K562 (cell line): ENCODE results near the gene TRRAP. TPM values are rescaled to one million over a fixed set of nuclear protein-coding genes. Genes with fewer than 3 reads are reported as not detected.
A peak's percentile ranks its signal among the peaks of the same experiment; 100 is the strongest.

Experiments
- ATAC-seq: fragments of 200-7000 bp; cut with Tn5 transposase; 3 replicates; pipeline ENCODE4 v1.9.1; 2020; ENCODE audit warnings: moderate library complexity
- BruUV-seq: library from RNA; stranded (reverse); fragments of 400-500 nt; replicated peaks from 2 replicates; lab custom pipeline; 2021; lab: Mats Ljungman, UMichigan
- CTCF ChIA-PET: fragments of 300-600 bp; formaldehyde crosslinking; extraction: SDS; loops from one replicate; lab custom pipeline; 2021; ENCODE audit warnings: low intra/inter-chr PET ratio; lab: Yijun Ruan, JAX
- POLR2A ChIA-PET: fragments of 300-600, 350-650 bp; sonication (Branson Sonifier 250); formaldehyde crosslinking; extraction: SDS; loops from one replicate; lab custom pipeline; 2021; ENCODE audit warnings: antibody characterized with exemption, inconsistent platforms; lab: Yijun Ruan, JAX
- DNase-seq, 4 experiments: peaks; one replicate each; pipeline versions ENCODE4 v3.0.0 to v3.0.0-alpha.2; 2011 to 2018; ENCODE audit warnings: low spot score in 3 of 4, mixed read lengths in 3 of 4; ENCODE audit errors: extremely low read depth in 1 of 4
- FAIRE-seq: peaks from 2 replicates; lab custom pipeline; 2011; peaks lifted over from hg19 to GRCh38; lab: Jason Lieb, UNC
- H2AFZ ChIP-seq: 2 replicates; pipeline ENCODE4 v1.6.0; 2011; ENCODE audit warnings: low read depth, low read length, control low read depth, inconsistent platforms
- H3K27ac ChIP-seq: fragments of 200-600 bp; 3 replicates; pipeline ENCODE4 v1.8.0; 2011; ENCODE audit warnings: low read depth, mild to moderate bottlenecking, control low read depth, inconsistent platforms, low read length, moderate library complexity, mixed read lengths; ENCODE audit errors: extremely low read depth
- H3K27me3 ChIP-seq, 2 experiments: fragments of 300-600 bp in 1 of 2; 2 replicates in 1 of 2; 3 replicates in 1 of 2; pipeline versions ENCODE4 v1.6.0 to v1.8.0; 2011; ENCODE audit warnings: inconsistent platforms in 2 of 2, low read length in 2 of 2, mild to moderate bottlenecking in 1 of 2, mixed read lengths in 1 of 2, moderate library complexity in 1 of 2; ENCODE audit not compliant: control insufficient read depth in 2 of 2, insufficient read depth in 2 of 2
- H3K36me3 ChIP-seq: fragments of 300-600 bp; 3 replicates; pipeline ENCODE4 v1.8.0; 2011; ENCODE audit warnings: mild to moderate bottlenecking, low read length, inconsistent platforms; ENCODE audit not compliant: control insufficient read depth, insufficient read depth
- H3K4me1 ChIP-seq, 2 experiments: fragments of 200-600 bp in 1 of 2; replicated peaks in 1 of 2; 2 replicates in 1 of 2; 3 replicates in 1 of 2; pipeline versions ENCODE4 v1.5.1 to v1.8.0; 2011; ENCODE audit warnings: inconsistent platforms in 2 of 2, low read length in 2 of 2, mild to moderate bottlenecking in 1 of 2, mixed read lengths in 1 of 2, moderate library complexity in 1 of 2; ENCODE audit not compliant: control insufficient read depth in 2 of 2, insufficient read depth in 2 of 2
- H3K4me2 ChIP-seq: 2 replicates; pipeline ENCODE4 v1.6.1; 2011; ENCODE audit warnings: low read length, control low read depth, inconsistent platforms, mixed read lengths; ENCODE audit not compliant: insufficient read depth
- H3K4me3 ChIP-seq: fragments of 200-600 bp; sonication (generic), shearing (Covaris generic); 2 replicates; pipeline ENCODE4 v1.5.1; 2016; ENCODE audit warnings: control low read depth, inconsistent platforms
- H3K79me2 ChIP-seq: fragments of 200-600 bp; 3 replicates; pipeline ENCODE4 v1.8.0; 2011; ENCODE audit warnings: low read length, inconsistent platforms; ENCODE audit not compliant: control insufficient read depth, insufficient read depth
- H3K9ac ChIP-seq, 2 experiments: 2 replicates each; pipeline versions ENCODE4 v1.6.0 to v1.6.1; 2011; ENCODE audit warnings: low read depth in 2 of 2, low read length in 2 of 2, control low read depth in 1 of 2, inconsistent platforms in 1 of 2, mild to moderate bottlenecking in 1 of 2, mixed read lengths in 1 of 2; ENCODE audit not compliant: insufficient read depth in 1 of 2
- H3K9me1 ChIP-seq: one replicate; pipeline ENCODE4 v1.6.0; 2011; ENCODE audit warnings: inconsistent platforms, mild to moderate bottlenecking, low read length, moderate library complexity; ENCODE audit not compliant: control insufficient read depth, insufficient read depth
- H3K9me3 ChIP-seq: replicated peaks from 2 replicates; pipeline ENCODE4 v1.5.1; 2011; ENCODE audit warnings: low read depth, low read length, inconsistent platforms; ENCODE audit not compliant: control insufficient read depth, insufficient read depth
- H4K20me1 ChIP-seq: replicated peaks from 2 replicates; pipeline ENCODE4 v1.6.1; 2011; ENCODE audit warnings: low read length, inconsistent platforms, mixed read lengths; ENCODE audit not compliant: control insufficient read depth, insufficient read depth
- BCOR ChIP-seq: fragments of 450-650 bp; IDR thresholded peaks from 2 replicates; pipeline ENCODE4 v1.6.1; 2016
- RCOR1 ChIP-seq, 2 experiments: IDR thresholded peaks; 2 replicates each; pipeline ENCODE4 v1.6.1; 2012; ENCODE audit warnings: low read depth in 2 of 2, low read length in 2 of 2, borderline replicate concordance in 1 of 2, improper control_type of control experiment in 1 of 2
- SAFB2 ChIP-seq: fragments of 200-400 bp; formaldehyde crosslinking; IDR thresholded peaks from 2 replicates; pipeline ENCODE4 v1.6.1; 2018; ENCODE audit warnings: borderline replicate concordance, low read length, low read depth, moderate library complexity; ENCODE audit not compliant: severe bottlenecking
- SIN3A ChIP-seq, 2 experiments: fragments of 150-350 bp in 1 of 2; IDR thresholded peaks; 2 replicates each; pipeline ENCODE4 v1.6.1; 2011 to 2016; ENCODE audit warnings: borderline replicate concordance in 2 of 2, low read depth in 2 of 2, low read length in 2 of 2, mild to moderate bottlenecking in 2 of 2, moderate library complexity in 2 of 2; ENCODE audit not compliant: control insufficient read depth in 1 of 2
- WGBS: fragments of 100-300 bp; shearing (Covaris generic); methylation state at CpG from one replicate; pipeline ENCODE4 v1.1.6; 2016; ENCODE audit warnings: low coverage, mixed read lengths; ENCODE audit not compliant: insufficient coverage; ENCODE audit errors: missing lambda C conversion rate; 5-methylcytosine and 5-hydroxymethylcytosine counted together
- in situ Hi-C: fragments of 300-500 bp; cut with MboI; formaldehyde crosslinking; loops from 4 replicates; pipeline ENCODE4 v1.15.0; 2018; ENCODE audit warnings: inconsistent platforms, mixed read lengths
- intact Hi-C: fragments of 100-400 bp; cut with micrococcal nuclease; formaldehyde crosslinking; loops from 2 replicates; pipeline ENCODE4 v1.14.2; 2022
- polyA plus RNA-seq, 8 experiments: library from polyadenylated mRNA; depleted of rRNA in 4 of 8; stranded (reverse) in 5 of 8; unstranded in 3 of 8; fragments of >200 nt; fragmentation: Nextera tagmentation in 2 of 8; fragmentation: Illumina TruSeq in 1 of 8; extraction: Ambion mirVana in 2 of 8; extraction: Trizol in 1 of 8; gene quantifications; 2 replicates each; pipeline versions ENCODE4 v1.2.1 to v1.2.3, GENCODE V29; 2011 to 2014; ENCODE audit warnings: inconsistent platforms in 1 of 8, missing spikeins in 1 of 8
- total RNA-seq, 7 experiments: library from RNA; depleted of rRNA in 6 of 7; stranded (reverse); fragments of >200 nt in 6 of 7; fragmentation: Illumina TruSeq in 2 of 7; extraction: Trizol in 2 of 7; gene quantifications; 2 replicates each; pipeline versions ENCODE4 v1.2.1 to v1.2.3, GENCODE V29; 2011 to 2021; ENCODE audit warnings: low replicate concordance in 1 of 7

TRRAP gene
- total and polyA plus RNA-seq, 9 of the 15 experiments (the other 6 are each of a cell fraction or from before 2014, with no cell fraction given), result 1.3 to 47.2 (median 9.7) TPM

GRCh38 chr7:99006739-99007424 lies 128.6 kb downstream of the TRRAP start:
- H3K9me3 ChIP-seq, result no peaks in the 10 kb centered on the region
- ChIA-PET POLR2A (interaction anchor here (0.6 to 0.8 kb wide), 3 partner anchors 9 to 304 kb away, joined by 3 to 4 read pairs (median 3); no protein-coding TSS in a partner anchor), CTCF (no interaction called here)
- H3K4me1 ChIP-seq, result peaks cover 0 to 3% of the 10 kb centered on the region in 2 experiments; a peak in 1 of 5 replicates
- FAIRE-seq (no peak), ATAC-seq (no peak), DNase-seq (no peak)
- no peaks in the 10 kb centered on the region for H3K79me2 ChIP-seq
- no peak overlapping the region for H3K27ac ChIP-seq
- H3K36me3 ChIP-seq, result peaks cover 86% of the 10 kb centered on the region
- H3K9ac ChIP-seq, result no peak overlapping the region
- H3K4me3 ChIP-seq, result no peak overlapping the region
- no peaks in the 10 kb centered on the region for H4K20me1 ChIP-seq
- BruUV-seq, result no TSS peak
- H3K9me1 ChIP-seq, result no peaks in the 10 kb centered on the region
- in situ Hi-C loops (no loop called here), intact Hi-C loops (no loop called here)
- no peaks in the 10 kb centered on the region for H3K27me3 ChIP-seq
- 88% methylated on average over 11 of the region's 11 CpGs for WGBS
- no peak overlapping the region for H3K4me2 ChIP-seq
- no peak overlapping the region for H2AFZ ChIP-seq
- no peak for TF ChIP-seq SAFB2
- TF ChIP-seq RCOR1 (IDR thresholded peaks at IDR 0.05; ENCODE audit: borderline replicate concordance in 1 of 2, low read depth in 2 of 2, low read length in 2 of 2), result 0 out of 4 replicates have a peak, but pooled peaks of 1 of the 2 experiments have one; percentile 16
- peak; percentile 69 for TF ChIP-seq BCOR

- ATAC-seq (no peak), FAIRE-seq (no peak), DNase-seq (no peak)
- no peaks in the 10 kb centered on the region for H3K9me1 ChIP-seq
- no peak overlapping the region for H2AFZ ChIP-seq
- no peak overlapping the region for H3K4me3 ChIP-seq
- H3K27ac ChIP-seq, result no peak overlapping the region
- H3K9ac ChIP-seq, result 0 out of 4 replicates have a peak overlapping the region, but pooled peaks of 1 of the 2 experiments have one; percentile 16
- CTCF ChIA-PET, result no interaction called here
- H3K9me3 ChIP-seq, result no peaks in the 10 kb centered on the region
- H3K79me2 ChIP-seq, result no peaks in the 10 kb centered on the region
- TF ChIP-seq SIN3A (IDR thresholded peaks at IDR 0.05; ENCODE audit: borderline replicate concordance in 2 of 2, control insufficient read depth in 1 of 2, low read depth in 2 of 2, low read length in 2 of 2), result no peak
- H3K36me3 ChIP-seq, result peaks cover 87% of the 10 kb centered on the region
- H4K20me1 ChIP-seq, result no peaks in the 10 kb centered on the region
- in situ Hi-C loops (no loop called here), intact Hi-C loops (no loop called here)
- no TSS peak for BruUV-seq
- POLR2A ChIA-PET, result no interaction called here
- H3K4me1 ChIP-seq, result peaks cover 0 to 3% of the 10 kb centered on the region in 2 experiments; a peak in 1 of 5 replicates
- no peaks in the 10 kb centered on the region for H3K27me3 ChIP-seq
- WGBS, result 98% methylated on average over 23 of the region's 23 CpGs
- H3K4me2 ChIP-seq, result no peak overlapping the region
Measured at GRCh38 chr7:99008181-99008631, 129.9 kb downstream of the TRRAP start.
